Heart right ventricle (tissue), 16 donors: ENCODE data around the gene TEX22. TPM values are rescaled to one million over a fixed set of nuclear protein-coding genes. Genes with fewer than 3 reads are reported as not detected.

ENCODE experiments used
- ATAC-seq, 8 donors: fragments of 200-7000 bp; cut with Tn5 transposase; one replicate each; pipeline ENCODE4 v1.9.1; 2020; ENCODE audit warnings: mild to moderate bottlenecking in 8 of 8, moderate library complexity in 8 of 8, moderate number of reproducible peaks in 1 of 8
- DNase-seq, 2 donors: peaks; one replicate each; pipeline ENCODE4 v3.0.0-alpha.2; 2020
- H3K27ac ChIP-seq, 10 donors: fragments of 200-600 bp; sonication (generic) in 2 of 10; one replicate each; pipeline versions ENCODE4 v1.5.0 to v1.8.0; 2020 to 2022; ENCODE audit warnings: mild to moderate bottlenecking in 3 of 10
- H3K27me3 ChIP-seq, 7 donors: fragments of 200-600 bp; one replicate each; pipeline ENCODE4 v1.8.0; 2021 to 2022; ENCODE audit warnings: mild to moderate bottlenecking in 2 of 7
- H3K36me3 ChIP-seq, 9 donors: fragments of 200-600 bp; sonication (generic) in 1 of 9; one replicate each; pipeline versions ENCODE4 v1.5.0 to v1.8.0; 2020 to 2022; ENCODE audit warnings: mild to moderate bottlenecking in 2 of 9
- H3K4me1 ChIP-seq, 9 donors: fragments of 200-600 bp; sonication (generic) in 1 of 9; one replicate each; pipeline versions ENCODE4 v1.5.0 to v1.8.0; 2020 to 2022; ENCODE audit warnings: mild to moderate bottlenecking in 4 of 9
- H3K4me3 ChIP-seq, 10 donors: fragments of 200-600 bp; sonication (generic) in 2 of 10; one replicate each; pipeline versions ENCODE4 v1.5.0 to v1.8.0; 2020 to 2022; ENCODE audit warnings: mild to moderate bottlenecking in 7 of 10, moderate library complexity in 2 of 10
- H3K9me3 ChIP-seq, 11 donors: fragments of 200-600 bp in 10 of 11; sonication (generic) in 2 of 11; one replicate each; pipeline versions ENCODE4 v1.5.0 to v1.8.0; 2013 to 2022; ENCODE audit warnings: mild to moderate bottlenecking in 2 of 11, control low read depth in 1 of 11, moderate library complexity in 1 of 11
- CTCF ChIP-seq, 9 donors: fragments of 200-600 bp; sonication (generic) in 2 of 9; IDR thresholded peaks; one replicate each; pipeline versions ENCODE4 v1.5.0 to v1.8.0; 2021 to 2022; ENCODE audit warnings: antibody characterized with exemption in 9 of 9, mild to moderate bottlenecking in 5 of 9, moderate library complexity in 1 of 9
- WGBS, 2 donors: extraction: QIAGEN DNeasy Blood & Tissue Kit; methylation state at CpG; one replicate each; pipeline ENCODE4 v1.1.7; 2013; ENCODE audit warnings: inconsistent platforms in 1 of 2; 5-methylcytosine and 5-hydroxymethylcytosine counted together
- intact Hi-C, 10 donors: fragments of 100-400 bp; cut with DNase I; formaldehyde crosslinking; loops; one replicate each; pipeline versions ENCODE4 v1.11.1 to v1.14.2; 2022
- polyA plus RNA-seq, 2 donors: library from polyadenylated mRNA; stranded (reverse); fragments of 200-250 nt; gene quantifications; one replicate each; pipeline ENCODE4 v1.2.3, GENCODE V29; 2013
- total RNA-seq, 10 donors: library from RNA; stranded (reverse); fragmentation: NEBNext Ultra II Directional in 3 of 10; extraction: Animal tissue kit (Norgen Biotek cat#: 25700) in 3 of 10; gene quantifications; one replicate each; pipeline versions ENCODE4 v1.2.1 to v1.2.4, GENCODE V29; 2021 to 2023
- donor health status: Arrhythmogenic right ventricular cardiomyopathy.
- donor health status: ischemic (EF 13 %, LVEDD 7.1; RV severe dilation, severe dysfunction).
- donor health status: healthy with polysubstance abuse.
- donor health status: DM: no; HTN: yes; CAD: no.
- donor health status: DM: no; HTN: no; CAD: no.
- donor health status: ischemic (EF 25% LVEDD 6.9; RV normal size, moderate dysfunction).
- donor health status: ischemic (EF 25% LVEDD 5.7; RV mildly dilated, moderate dysfunction).
- donor health status: healthy.
- donor health status: DM: yes; HTN: yes; CAD: no.
- donor health status: Ischemic cardiomyopathy.
- donor health status: ischemic (EF 35%, LVEDD 5.7; RV mildly dilated, moderate dysfunction).
- donor health status: nonischemic (EF 11% LVEDD 7.7; RV severe dilation, severe dysfunction).
- donor health status: DM: yes; HTN: yes; CAD: no.
- donor health status: PGD.
- donor health status: ischemic (EF 29% LVEDD 5.4; RV normal size, mild dysfunction).
- donor health status: nonischemic (EF 23%, LVEDD 6.1; RV moderate dilation, normal function).

The TEX22 gene
- total and polyA plus RNA-seq, 12 donors = 0.07 to 2.0 (median 0.66) TPM; not detected in 2

GRCh38 chr14:105422695-105423487, 24.6 kb downstream of the TEX22 start:
- Histone ChIP-seq H3K9me3 (peaks cover 0 to 11% (median 0%) of the 10 kb centered on the region in 11 donors), H3K4me3 (no peak overlapping the region), H3K27me3 (no peaks in the 10 kb centered on the region), H3K27ac (peak overlapping the region in 9 of 10 donors; percentile 14 to 90 (median 63)), H3K36me3 (peaks cover 0 to 22% (median 0%) of the 10 kb centered on the region in 9 donors), H3K4me1 (peaks cover 17 to 49% (median 38%) of the 10 kb centered on the region in 9 donors)
- ATAC-seq (peak in 4 of 8 donors; percentile 8 to 42 (median 30)), DNase-seq (no peak)
- 74 to 76% methylated on average over 21 of the region's 21 CpGs for WGBS, 2 donors
- TF ChIP-seq CTCF (IDR thresholded peaks at IDR 0.05) = no peak
- intact Hi-C loops = no loop called here

GRCh38 chr14:105423488-105424195, 25.3 kb downstream of the TEX22 start:
- no peak for ATAC-seq
- intact Hi-C loops = no loop called here
- no peak for TF ChIP-seq CTCF (IDR thresholded peaks at IDR 0.05)
- Histone ChIP-seq H3K27ac (no peak overlapping the region), H3K4me3 (no peak overlapping the region), H3K36me3 (peaks cover 0 to 22% (median 0%) of the 10 kb centered on the region in 9 donors), H3K4me1 (peaks cover 17 to 47% (median 38%) of the 10 kb centered on the region in 9 donors), H3K9me3 (peaks cover 0 to 11% (median 0%) of the 10 kb centered on the region in 11 donors), H3K27me3 (no peaks in the 10 kb centered on the region)
- DNase-seq = no peak
- WGBS, 2 donors = 95% methylated on average over 21 of the region's 21 CpGs

- H3K4me3 ChIP-seq = no peak overlapping the region
- H3K4me1 ChIP-seq = peaks cover 10 to 46% (median 30%) of the 10 kb centered on the region in 9 donors
- H3K27me3 ChIP-seq = no peaks in the 10 kb centered on the region
- no peak overlapping the region for H3K27ac ChIP-seq
- ATAC-seq (no peak), DNase-seq (no peak)
- intact Hi-C loops = no loop called here
- WGBS, 2 donors = 96 to 99% methylated on average over 12 of the region's 12 CpGs
- H3K36me3 ChIP-seq = peaks cover 0 to 22% (median 0%) of the 10 kb centered on the region in 9 donors
- peaks cover 0 to 11% (median 0%) of the 10 kb centered on the region in 11 donors for H3K9me3 ChIP-seq
- TF ChIP-seq CTCF (IDR thresholded peaks at IDR 0.05) = no peak
Observed at GRCh38 chr14:105424861-105425260, 26.5 kb downstream of the TEX22 start.

- Histone ChIP-seq H3K4me3 (no peak overlapping the region), H3K36me3 (peaks cover 0 to 23% (median 1%) of the 10 kb centered on the region in 9 donors), H3K27ac (no peak overlapping the region), H3K9me3 (peaks cover 0 to 11% (median 0%) of the 10 kb centered on the region in 11 donors), H3K4me1 (peaks cover 7 to 49% (median 33%) of the 10 kb centered on the region in 9 donors), H3K27me3 (no peaks in the 10 kb centered on the region)
- no peak for TF ChIP-seq CTCF (IDR thresholded peaks at IDR 0.05)
- intact Hi-C loops = no loop called here
- ATAC-seq = no peak
- DNase-seq = no peak
- 92 to 93% methylated on average over 23 of the region's 23 CpGs for WGBS, 2 donors
Observed at GRCh38 chr14:105425823-105426247, 27.5 kb downstream of the TEX22 start.
